ENCODE measurements around the gene GH2.

DNA sequence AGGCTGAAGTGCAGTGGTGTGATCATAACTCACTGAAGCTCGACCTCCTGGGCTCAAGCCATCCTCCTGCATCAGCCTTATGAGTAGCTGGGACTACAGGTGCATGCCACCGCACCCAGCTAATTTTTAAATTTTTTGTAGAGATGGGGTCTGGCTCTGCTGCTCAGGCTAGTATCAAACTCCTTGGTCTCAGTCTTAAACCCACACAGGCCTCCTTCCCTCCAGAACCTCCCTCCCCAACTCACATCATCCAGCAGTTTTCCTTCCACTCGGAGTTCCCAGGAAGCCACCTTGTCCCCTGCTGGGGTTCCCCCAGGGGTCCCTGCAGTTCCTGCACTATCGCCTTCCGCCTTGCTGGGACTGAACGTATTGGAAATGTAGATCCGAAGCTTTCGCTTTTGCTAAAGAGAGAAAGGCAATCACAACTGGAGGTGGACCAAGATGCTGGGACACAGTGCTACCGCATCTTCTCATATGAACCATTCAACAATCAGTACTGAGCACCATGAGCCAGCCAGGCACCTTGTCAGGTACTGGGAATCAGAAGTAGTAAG, 46.5 kb downstream of the GH2 start:
- TF ChIP-seq POLR2A (IDR thresholded peaks at IDR 0.05) = no peak
- TF ChIP-seq, protein P1, sequence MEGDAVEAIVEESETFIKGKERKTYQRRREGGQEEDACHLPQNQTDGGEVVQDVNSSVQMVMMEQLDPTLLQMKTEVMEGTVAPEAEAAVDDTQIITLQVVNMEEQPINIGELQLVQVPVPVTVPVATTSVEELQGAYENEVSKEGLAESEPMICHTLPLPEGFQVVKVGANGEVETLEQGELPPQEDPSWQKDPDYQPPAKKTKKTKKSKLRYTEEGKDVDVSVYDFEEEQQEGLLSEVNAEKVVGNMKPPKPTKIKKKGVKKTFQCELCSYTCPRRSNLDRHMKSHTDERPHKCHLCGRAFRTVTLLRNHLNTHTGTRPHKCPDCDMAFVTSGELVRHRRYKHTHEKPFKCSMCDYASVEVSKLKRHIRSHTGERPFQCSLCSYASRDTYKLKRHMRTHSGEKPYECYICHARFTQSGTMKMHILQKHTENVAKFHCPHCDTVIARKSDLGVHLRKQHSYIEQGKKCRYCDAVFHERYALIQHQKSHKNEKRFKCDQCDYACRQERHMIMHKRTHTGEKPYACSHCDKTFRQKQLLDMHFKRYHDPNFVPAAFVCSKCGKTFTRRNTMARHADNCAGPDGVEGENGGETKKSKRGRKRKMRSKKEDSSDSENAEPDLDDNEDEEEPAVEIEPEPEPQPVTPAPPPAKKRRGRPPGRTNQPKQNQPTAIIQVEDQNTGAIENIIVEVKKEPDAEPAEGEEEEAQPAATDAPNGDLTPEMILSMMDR (IDR thresholded peaks at IDR 0.05 in 4 of 5, conservative IDR thresholded peaks at IDR 0.05 in 1 of 5) = no peak
